Measurements from ENCODE around the gene CCDC57. TPM values are rescaled to one million over a fixed set of nuclear protein-coding genes. Genes with fewer than 3 reads are reported as not detected.

Gene CCDC57
- total RNA-seq, 2 experiments from 2014 or later, result 56.6 to 64.2 TPM

DNA sequence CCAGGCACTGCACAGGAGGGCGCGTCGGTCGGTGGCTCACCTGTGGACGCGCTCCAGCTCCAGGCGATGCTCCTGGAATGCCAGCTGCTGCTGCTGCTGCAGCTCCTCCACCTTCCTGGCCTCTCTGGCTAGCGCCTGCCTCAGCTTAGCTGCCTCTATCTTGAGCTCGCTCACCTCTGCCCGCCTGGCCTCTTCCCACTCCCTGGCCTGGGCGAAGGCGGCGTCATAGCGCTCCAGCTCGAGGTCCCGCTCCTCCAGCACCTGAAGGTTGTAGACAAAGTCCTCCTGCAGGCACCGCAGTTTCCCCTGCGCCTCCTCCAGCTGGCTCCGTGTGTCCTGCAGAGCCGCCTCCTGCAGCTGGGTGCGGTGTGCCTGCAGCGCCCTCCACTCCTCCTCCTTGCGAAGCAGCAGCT lies 11.1 kb downstream of the CCDC57 start:
- intact Hi-C loops (cut with micrococcal nuclease), result no loop called here
- no peaks in the 10 kb centered on the region for H3K9me3 Mint-ChIP-seq
- H3K27ac Mint-ChIP-seq, result peak overlapping the region; percentile 30
- CTCF ChIA-PET, result interaction anchor here (1.2 to 1.6 kb wide), 7 partner anchors 12 to 284 kb away, joined by 3 to 6 read pairs (median 5); no protein-coding TSS in a partner anchor
- H3K4me3 Mint-ChIP-seq, result no peak overlapping the region
- POLR2A ChIA-PET, result interaction anchor here (0.9 to 2.6 kb wide), 3 partner anchors 11 to 284 kb away, joined by 3 to 13 read pairs (median 3); partner anchors contain the start of genes CCDC57 and SIRT7
- TF ChIP-seq, protein P1, sequence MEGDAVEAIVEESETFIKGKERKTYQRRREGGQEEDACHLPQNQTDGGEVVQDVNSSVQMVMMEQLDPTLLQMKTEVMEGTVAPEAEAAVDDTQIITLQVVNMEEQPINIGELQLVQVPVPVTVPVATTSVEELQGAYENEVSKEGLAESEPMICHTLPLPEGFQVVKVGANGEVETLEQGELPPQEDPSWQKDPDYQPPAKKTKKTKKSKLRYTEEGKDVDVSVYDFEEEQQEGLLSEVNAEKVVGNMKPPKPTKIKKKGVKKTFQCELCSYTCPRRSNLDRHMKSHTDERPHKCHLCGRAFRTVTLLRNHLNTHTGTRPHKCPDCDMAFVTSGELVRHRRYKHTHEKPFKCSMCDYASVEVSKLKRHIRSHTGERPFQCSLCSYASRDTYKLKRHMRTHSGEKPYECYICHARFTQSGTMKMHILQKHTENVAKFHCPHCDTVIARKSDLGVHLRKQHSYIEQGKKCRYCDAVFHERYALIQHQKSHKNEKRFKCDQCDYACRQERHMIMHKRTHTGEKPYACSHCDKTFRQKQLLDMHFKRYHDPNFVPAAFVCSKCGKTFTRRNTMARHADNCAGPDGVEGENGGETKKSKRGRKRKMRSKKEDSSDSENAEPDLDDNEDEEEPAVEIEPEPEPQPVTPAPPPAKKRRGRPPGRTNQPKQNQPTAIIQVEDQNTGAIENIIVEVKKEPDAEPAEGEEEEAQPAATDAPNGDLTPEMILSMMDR (IDR thresholded peaks at IDR 0.05), result no peak
- peaks cover 70% of the 10 kb centered on the region for H3K4me1 Mint-ChIP-seq (ENCODE audit: low read depth)
- ATAC-seq (no peak), DNase-seq (no peak)
- H3K27me3 Mint-ChIP-seq, result no peaks in the 10 kb centered on the region
- H3K36me3 Mint-ChIP-seq (ENCODE audit: low read depth), result peaks cover 28% of the 10 kb centered on the region

DNA sequence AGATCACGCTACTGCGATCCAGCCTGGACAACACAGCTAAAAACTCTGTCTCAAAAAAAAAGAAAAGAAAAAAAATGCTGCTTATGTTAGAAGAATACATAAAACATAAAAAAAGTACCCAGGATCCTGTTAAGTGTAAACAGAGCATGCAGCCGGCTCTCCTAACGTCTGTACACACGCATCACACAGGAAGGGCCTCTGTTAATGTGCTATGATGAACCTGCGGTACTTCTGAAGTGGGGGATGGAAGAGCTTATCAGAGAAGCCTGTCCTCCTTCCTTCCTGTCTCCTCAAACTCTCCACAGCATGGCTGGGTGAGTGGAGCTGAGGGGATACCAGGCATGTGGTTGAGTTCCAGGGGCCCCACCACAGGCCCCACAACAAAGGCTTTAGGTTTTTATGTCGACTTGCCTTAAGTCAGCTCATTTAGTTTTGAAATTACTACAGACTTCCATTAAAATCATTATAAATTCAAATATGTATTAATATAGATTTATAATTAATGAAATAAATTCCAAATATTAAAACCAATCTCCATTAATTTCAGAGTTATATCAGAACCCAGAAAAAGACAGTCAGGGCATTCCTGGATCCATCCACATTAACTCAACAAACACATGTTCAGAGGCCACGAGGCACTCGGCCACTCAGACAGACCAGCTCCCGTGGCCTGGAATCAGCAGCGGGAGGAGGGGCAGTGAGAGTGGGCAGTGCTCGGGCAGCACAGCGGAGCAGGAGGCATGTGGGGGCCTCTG lies 11.7 kb downstream of the CCDC57 start:
- no peaks in the 10 kb centered on the region for H3K9me3 Mint-ChIP-seq
- peak overlapping the region; percentile 55 for H3K4me3 Mint-ChIP-seq

DNA sequence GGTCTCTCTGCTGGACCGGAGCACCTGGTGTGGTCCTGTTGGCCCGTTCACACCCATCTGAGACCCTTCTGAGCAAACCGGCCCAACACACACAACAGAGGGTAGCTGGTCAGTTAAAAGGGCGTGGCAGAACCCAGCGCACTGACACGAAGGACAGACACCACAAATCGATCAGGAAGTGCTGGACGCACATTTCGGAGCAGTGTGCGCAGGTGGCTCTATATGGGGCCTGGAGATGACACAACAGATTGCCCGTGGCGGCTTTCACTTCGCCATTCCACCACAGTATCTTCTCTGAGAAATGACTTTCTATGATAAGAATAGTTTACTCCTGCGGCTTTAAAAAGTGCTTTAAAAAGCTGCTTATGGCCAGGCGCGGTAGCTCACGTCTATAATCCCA lies 12.5 kb downstream of the CCDC57 start:
- Mint-ChIP-seq H3K9me3 (no peaks in the 10 kb centered on the region), H3K4me1 (ENCODE audit: low read depth) (peaks cover 56% of the 10 kb centered on the region), H3K27ac (peak overlapping the region; percentile 87), H3K27me3 (no peaks in the 10 kb centered on the region), H3K36me3 (ENCODE audit: low read depth) (peaks cover 33% of the 10 kb centered on the region), H3K4me3 (peak overlapping the region; percentile 55)
- ChIA-PET CTCF (interaction anchor here (1.4 to 2.1 kb wide), 6 partner anchors 14 to 179 kb away, joined by 3 to 7 read pairs (median 6); no protein-coding TSS in a partner anchor), POLR2A (interaction anchor here (0.8 to 1.4 kb wide), 3 partner anchors 35 to 162 kb away, joined by 3 read pairs; partner anchors contain the start of gene DCXR)
- intact Hi-C loops (cut with micrococcal nuclease), result no loop called here
- no peak for DNase-seq
- ATAC-seq, result no peak
- TF ChIP-seq, protein P1 (IDR thresholded peaks at IDR 0.05), result no peak

More for the DNA sequence above, 11.7 kb downstream of the CCDC57 start:
- ATAC-seq, result peak; percentile 90
- TF ChIP-seq, protein P1 (IDR thresholded peaks at IDR 0.05), result no peak
- CTCF ChIA-PET, result interaction anchor here (1.2 to 1.6 kb wide), 8 partner anchors 13 to 284 kb away, joined by 3 to 6 read pairs (median 4); no protein-coding TSS in a partner anchor
- peak overlapping the region; percentile 87 for H3K27ac Mint-ChIP-seq
- POLR2A ChIA-PET, result interaction anchor here (0.8 to 1.4 kb wide), 5 partner anchors 34 to 284 kb away, joined by 3 read pairs; partner anchors contain the start of genes DCXR and SIRT7
- H3K27me3 Mint-ChIP-seq, result no peaks in the 10 kb centered on the region
- H3K4me1 Mint-ChIP-seq (ENCODE audit: low read depth), result peaks cover 64% of the 10 kb centered on the region
- intact Hi-C loops (cut with micrococcal nuclease), result no loop called here
- peak; percentile 92 for DNase-seq
- peaks cover 29% of the 10 kb centered on the region for H3K36me3 Mint-ChIP-seq (ENCODE audit: low read depth)

DNA sequence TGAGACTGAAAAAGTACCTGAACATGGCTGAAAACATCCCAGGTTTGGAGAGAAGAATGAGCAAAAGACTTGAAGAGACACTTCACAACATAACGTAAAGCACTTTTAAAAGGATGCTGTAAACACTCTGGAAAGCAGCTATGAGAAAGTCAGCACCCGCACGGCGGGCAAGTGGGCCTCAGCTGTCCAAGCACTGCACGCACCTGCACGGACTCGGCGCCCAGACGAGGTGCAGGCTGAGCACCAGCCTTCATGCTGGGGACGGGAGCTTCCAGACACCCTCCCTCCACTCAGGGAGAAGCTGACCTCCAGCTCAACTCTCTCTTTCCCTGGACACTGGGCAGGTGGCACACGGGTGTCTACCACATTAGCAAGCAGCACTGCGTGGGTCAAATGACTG lies 13.1 kb downstream of the CCDC57 start:
- ChIA-PET POLR2A (interaction anchor here (0.7 to 1.4 kb wide), 2 partner anchors 93 to 186 kb away, joined by 3 read pairs; no protein-coding TSS in a partner anchor), CTCF (interaction anchor here (2.1 kb wide), 1 partner anchor 39 kb away, joined by 7 read pairs; no protein-coding TSS in a partner anchor)
- no peak for DNase-seq
- H3K4me3 Mint-ChIP-seq, result no peak overlapping the region
- TF ChIP-seq, protein P1 (IDR thresholded peaks at IDR 0.05), result no peak
- peaks cover 38% of the 10 kb centered on the region for H3K36me3 Mint-ChIP-seq (ENCODE audit: low read depth)
- H3K27me3 Mint-ChIP-seq, result no peaks in the 10 kb centered on the region
- peak overlapping the region; percentile 87 for H3K27ac Mint-ChIP-seq
- no peaks in the 10 kb centered on the region for H3K9me3 Mint-ChIP-seq
- H3K4me1 Mint-ChIP-seq (ENCODE audit: low read depth), result peaks cover 51% of the 10 kb centered on the region
- intact Hi-C loops (cut with micrococcal nuclease), result no loop called here
- no peak for ATAC-seq

Data from activated CD8-positive, alpha-beta T cell treated with anti-CD3 and anti-CD28 coated beads for 36 hours (primary cell).